Central memory CD8-positive, alpha-beta T cell (primary cell): Measurements from ENCODE around the gene L3MBTL4.
"Not testable (repeated sequence)": the region's sequence is repeated elsewhere in the genome, so short reads cannot be mapped to it uniquely, and the experiment has no call there.

Source experiments
- ATAC-seq: fragments of 150-1000 bp; cut with Tn5 transposase; replicated peaks from 2 replicates; pipeline ENCODE4 v1.10.0; 2022; ENCODE audit warnings: mild to moderate bottlenecking, moderate FRiP score, moderate number of reproducible peaks; ENCODE audit not compliant: poor library complexity, severe bottlenecking; ENCODE audit errors: extremely low read depth
- DNase-seq, 2 donors: peaks; one replicate each; pipeline ENCODE4 v3.0.0; 2021; ENCODE audit warnings: low spot score in 2 of 2
- H3K27ac Mint-ChIP-seq: one replicate; pipeline ENCODE4 v1.8.0; 2022; ENCODE audit warnings: low read depth, mild to moderate bottlenecking, moderate library complexity, mixed read lengths
- H3K27me3 Mint-ChIP-seq: one replicate; pipeline ENCODE4 v1.8.0; 2022; ENCODE audit warnings: mixed read lengths
- H3K36me3 Mint-ChIP-seq: one replicate; pipeline ENCODE4 v1.8.0; 2022; ENCODE audit warnings: mild to moderate bottlenecking, moderate library complexity, mixed read lengths; ENCODE audit not compliant: insufficient read depth
- H3K4me1 Mint-ChIP-seq: one replicate; pipeline ENCODE4 v1.8.0; 2022; ENCODE audit warnings: mixed read lengths
- H3K4me3 Mint-ChIP-seq: one replicate; pipeline ENCODE4 v1.8.0; 2022; ENCODE audit warnings: mild to moderate bottlenecking, moderate library complexity, mixed read lengths
- H3K9me3 Mint-ChIP-seq: one replicate; pipeline ENCODE4 v1.8.0; 2022; ENCODE audit warnings: mixed read lengths

Gene L3MBTL4

DNA sequence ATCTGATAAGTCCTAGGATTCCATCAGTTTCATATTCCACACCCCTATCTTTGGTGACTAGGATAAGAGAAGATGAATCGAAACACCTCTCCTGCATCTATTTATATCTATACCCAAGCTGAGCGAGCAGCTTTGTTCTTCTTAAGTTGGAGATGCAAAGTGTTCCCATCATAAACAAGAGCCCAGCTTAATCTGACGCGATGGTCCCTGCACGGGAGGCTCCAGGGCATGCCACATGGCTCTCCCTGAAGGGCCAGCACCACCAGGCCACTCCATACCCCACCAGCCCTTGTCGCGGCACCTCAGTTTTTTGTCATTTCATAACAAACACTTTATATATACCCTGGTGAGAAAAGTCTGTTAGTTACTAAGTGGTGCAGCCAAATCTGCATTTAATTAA, 255.3 kb downstream of the L3MBTL4 start:
- Mint-ChIP-seq H3K4me1 (no peaks in the 10 kb centered on the region), H3K9me3 (peaks cover 14% of the 10 kb centered on the region), H3K36me3 (no peaks in the 10 kb centered on the region), H3K27ac (no peak overlapping the region), H3K4me3 (no peak overlapping the region), H3K27me3 (no peaks in the 10 kb centered on the region)
- DNase-seq (no peak), ATAC-seq (no peak)

DNA sequence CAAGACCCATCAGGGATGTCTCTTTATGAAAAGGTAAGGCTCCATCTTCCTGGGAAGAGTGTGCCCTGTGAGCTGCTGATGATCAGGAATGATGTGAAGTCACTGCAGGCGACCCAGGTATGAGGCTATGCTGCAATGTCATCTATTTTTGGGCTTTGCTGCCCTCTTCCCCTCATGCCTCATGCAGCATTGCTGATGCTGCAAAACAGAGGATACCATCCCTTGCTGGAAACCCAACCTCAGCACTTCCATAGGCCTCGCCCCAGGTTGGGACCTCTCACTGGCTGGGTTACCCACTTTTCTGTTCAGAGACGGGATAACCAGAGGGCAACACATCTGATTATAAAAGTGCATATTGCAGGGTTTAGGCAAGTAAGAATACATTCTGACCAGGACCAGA, 255.8 kb downstream of the L3MBTL4 start:
- no peak overlapping the region for H3K27ac Mint-ChIP-seq
- DNase-seq (no peak), ATAC-seq (no peak)
- no peaks in the 10 kb centered on the region for H3K4me1 Mint-ChIP-seq
- H3K27me3 Mint-ChIP-seq = no peaks in the 10 kb centered on the region
- H3K36me3 Mint-ChIP-seq = no peaks in the 10 kb centered on the region
- H3K4me3 Mint-ChIP-seq = no peak overlapping the region
- H3K9me3 Mint-ChIP-seq = peaks cover 14% of the 10 kb centered on the region

DNA sequence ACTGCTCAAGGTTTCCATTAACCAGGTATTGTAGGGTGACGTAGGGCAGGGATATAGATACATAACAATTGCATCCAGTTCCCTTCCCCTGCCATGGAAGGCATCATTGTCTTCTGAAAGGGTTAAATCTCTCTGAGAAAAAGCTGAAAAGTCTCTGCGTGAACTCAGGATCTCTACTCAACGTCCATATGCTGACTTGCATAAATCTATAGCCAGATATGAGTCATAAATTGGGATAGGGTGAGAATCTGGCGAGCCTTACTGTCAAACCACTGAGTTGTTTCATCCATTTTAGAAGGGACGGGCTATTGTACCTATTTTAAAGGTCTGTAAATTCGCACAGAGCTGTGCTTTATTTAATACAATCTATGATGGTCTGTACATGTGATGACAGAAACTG, 258.3 kb downstream of the L3MBTL4 start:
- Mint-ChIP-seq H3K27me3 (no peaks in the 10 kb centered on the region), H3K36me3 (no peaks in the 10 kb centered on the region), H3K9me3 (peaks cover 7% of the 10 kb centered on the region), H3K27ac (no peak overlapping the region), H3K4me1 (no peaks in the 10 kb centered on the region), H3K4me3 (no peak overlapping the region)
- no peak for DNase-seq
- ATAC-seq = no peak

DNA sequence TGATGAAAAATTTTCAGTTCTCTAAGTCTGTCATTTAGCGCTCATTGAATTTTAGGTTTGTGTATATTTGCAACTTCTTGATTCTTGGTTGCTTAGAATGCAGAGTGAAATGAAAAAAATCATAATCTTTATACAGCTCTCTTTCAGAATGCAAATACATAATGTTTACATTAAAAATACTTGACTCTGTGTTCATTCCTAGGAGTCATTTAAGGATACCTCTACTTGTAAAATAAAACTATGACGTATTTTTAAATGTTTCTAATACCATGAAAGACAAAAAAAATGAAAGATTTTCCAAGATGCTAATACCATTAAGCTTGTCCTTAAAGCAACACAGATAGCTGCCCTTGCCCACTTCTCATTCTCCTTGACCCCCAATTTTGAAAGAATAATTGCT, 259.0 kb downstream of the L3MBTL4 start:
- no peak for ATAC-seq
- DNase-seq = no peak
- Mint-ChIP-seq H3K27me3 (no peaks in the 10 kb centered on the region), H3K36me3 (no peaks in the 10 kb centered on the region), H3K9me3 (peaks cover 7% of the 10 kb centered on the region), H3K4me3 (no peak overlapping the region), H3K27ac (no peak overlapping the region), H3K4me1 (no peaks in the 10 kb centered on the region)

DNA sequence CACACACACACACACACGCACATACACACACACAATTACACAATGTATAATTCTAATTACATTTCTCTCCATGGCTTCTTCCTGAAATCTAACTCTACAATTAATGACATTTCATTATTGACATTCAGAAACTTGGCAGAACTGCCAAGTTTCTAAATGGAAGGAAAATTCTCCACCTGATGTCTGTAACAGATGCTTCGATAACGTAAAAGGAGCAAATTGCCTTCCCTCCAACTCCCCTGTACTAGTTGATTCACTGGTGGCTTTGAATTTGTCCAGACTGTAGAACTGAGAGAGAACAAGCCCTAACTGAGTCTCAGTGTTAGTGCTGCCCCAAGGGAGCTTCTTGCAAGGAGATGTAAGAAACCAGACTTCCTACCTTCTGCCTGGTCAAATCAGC, 264.3 kb downstream of the L3MBTL4 start:
- Mint-ChIP-seq H3K27me3 (no peaks in the 10 kb centered on the region), H3K4me3 (no peak overlapping the region), H3K4me1 (no peaks in the 10 kb centered on the region), H3K9me3 (peaks cover 5% of the 10 kb centered on the region), H3K36me3 (no peaks in the 10 kb centered on the region), H3K27ac (no peak overlapping the region)
- ATAC-seq = no peak
- no peak for DNase-seq

DNA sequence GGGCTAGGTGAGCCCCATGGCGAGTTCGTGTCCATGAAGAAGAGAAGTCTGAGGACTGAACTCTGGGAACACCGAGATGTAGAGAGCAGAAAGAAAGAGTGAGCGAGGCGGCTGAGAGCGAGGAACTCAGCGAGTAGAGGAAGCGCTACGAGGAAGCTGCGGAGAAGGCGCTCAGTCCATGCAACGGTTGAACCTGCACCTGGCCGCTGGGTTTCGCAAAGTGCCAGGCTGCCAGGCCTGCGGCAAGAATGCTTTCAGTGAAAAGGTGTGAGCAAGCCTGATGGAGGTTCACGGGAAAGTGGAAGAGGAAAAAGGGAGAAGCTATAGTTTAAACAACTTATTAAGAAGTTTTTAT, 268.4 kb downstream of the L3MBTL4 start:
- no peak for DNase-seq
- no peak overlapping the region for H3K27ac Mint-ChIP-seq
- H3K9me3 Mint-ChIP-seq = peaks cover 11% of the 10 kb centered on the region
- no peak for ATAC-seq
- H3K27me3 Mint-ChIP-seq = no peaks in the 10 kb centered on the region
- no peaks in the 10 kb centered on the region for H3K36me3 Mint-ChIP-seq
- H3K4me1 Mint-ChIP-seq = no peaks in the 10 kb centered on the region
- no peak overlapping the region for H3K4me3 Mint-ChIP-seq

DNA sequence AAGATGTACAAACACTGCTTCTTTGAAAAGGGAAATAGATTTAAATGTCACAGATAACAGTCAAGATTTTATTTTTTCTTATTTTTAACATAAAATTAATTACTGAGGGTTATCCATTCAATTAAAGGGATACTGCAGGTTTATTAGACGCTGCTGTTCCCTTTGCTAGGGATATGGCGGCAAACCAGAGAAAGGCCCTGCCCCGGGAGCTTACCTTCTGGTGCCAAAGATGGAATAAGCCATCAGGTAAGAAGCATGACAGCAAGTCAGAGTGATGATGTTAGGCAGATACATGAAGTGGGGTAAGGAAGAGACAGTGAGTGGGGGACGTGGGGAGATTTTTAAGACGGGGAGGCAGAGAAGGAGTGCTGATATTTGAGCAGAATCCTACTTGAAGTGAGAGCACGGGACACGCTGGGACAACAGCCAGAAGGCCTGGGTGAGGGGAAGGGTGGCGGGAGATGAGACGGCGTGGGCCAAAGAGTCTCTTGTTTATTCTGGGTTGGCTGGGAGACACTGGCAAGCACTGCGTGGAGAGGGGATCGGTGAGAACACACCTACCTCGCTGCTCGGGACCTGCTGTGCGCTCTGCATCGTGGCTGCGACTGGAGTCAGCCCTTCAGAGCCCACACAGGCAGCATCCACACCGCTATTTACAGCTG, 268.9 kb downstream of the L3MBTL4 start:
- Mint-ChIP-seq H3K36me3 (no peaks in the 10 kb centered on the region), H3K4me3 (no peak overlapping the region), H3K9me3 (peaks cover 11% of the 10 kb centered on the region), H3K27ac (no peak overlapping the region), H3K27me3 (no peaks in the 10 kb centered on the region), H3K4me1 (no peaks in the 10 kb centered on the region)
- DNase-seq (no peak), ATAC-seq (no peak)

DNA sequence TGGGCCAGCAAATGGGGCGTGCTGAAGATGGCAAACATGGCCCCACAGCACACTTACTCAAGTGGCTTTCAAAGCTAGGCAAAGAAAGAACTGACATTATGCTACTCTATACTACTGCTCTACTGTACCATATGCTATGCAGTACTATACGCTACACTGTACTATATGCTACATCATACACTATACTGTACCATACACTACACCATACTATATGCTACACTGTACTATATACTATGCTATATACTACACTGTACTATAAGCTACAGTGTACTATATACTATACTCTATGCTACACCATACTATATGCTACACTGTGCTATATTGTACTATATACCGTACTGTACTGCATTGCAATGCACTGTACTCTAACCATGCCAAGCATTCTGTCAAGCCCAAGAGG, 275.7 kb downstream of the L3MBTL4 start:
- Mint-ChIP-seq H3K9me3 (peaks cover 4% of the 10 kb centered on the region), H3K36me3 (no peaks in the 10 kb centered on the region), H3K27me3 (no peaks in the 10 kb centered on the region), H3K27ac (no peak overlapping the region), H3K4me3 (no peak overlapping the region), H3K4me1 (no peaks in the 10 kb centered on the region)
- no peak for DNase-seq
- no peak for ATAC-seq

DNA sequence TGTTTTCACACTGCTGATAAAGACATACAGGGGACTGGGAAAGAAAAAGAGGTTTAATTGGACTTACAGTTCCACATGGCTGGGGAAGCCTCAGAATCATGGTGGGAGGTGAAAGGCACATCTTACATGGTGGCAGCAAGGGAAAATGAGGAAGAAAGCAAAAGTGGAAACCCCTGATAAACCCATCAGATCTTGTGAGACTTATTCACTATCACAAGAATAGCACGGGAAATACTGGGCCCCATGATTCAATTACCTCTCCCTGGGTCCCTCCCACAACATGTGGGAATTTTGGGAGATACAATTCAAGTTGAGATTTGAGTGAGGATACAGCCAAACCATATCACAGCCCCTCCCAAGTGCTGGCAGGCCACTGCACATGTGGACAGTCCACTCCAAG, 278.8 kb downstream of the L3MBTL4 start:
- H3K36me3 Mint-ChIP-seq, H3K27ac Mint-ChIP-seq, DNase-seq, H3K4me1 Mint-ChIP-seq, ATAC-seq, H3K9me3 Mint-ChIP-seq, H3K27me3 Mint-ChIP-seq, H3K4me3 Mint-ChIP-seq: not testable (repeated sequence)

DNA sequence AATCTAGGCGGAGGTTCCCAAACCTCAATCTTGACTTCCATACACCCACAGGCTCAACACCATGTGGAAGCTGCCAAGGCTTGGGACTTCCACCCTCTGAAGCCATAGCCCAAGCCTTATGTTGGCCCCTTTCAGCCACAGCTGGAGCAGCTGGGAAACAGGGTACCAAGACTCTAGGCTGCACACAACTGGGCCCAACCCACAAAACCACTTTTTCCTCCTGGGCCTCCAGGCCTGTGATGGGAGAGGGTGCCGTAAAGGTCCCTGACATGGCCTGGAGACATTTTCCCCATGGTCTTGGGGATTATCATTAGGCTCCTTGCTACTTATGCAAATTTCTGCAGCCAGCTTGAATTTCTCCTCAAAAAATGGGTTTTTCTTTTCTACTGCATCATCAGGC, 279.7 kb downstream of the L3MBTL4 start:
- ATAC-seq, H3K36me3 Mint-ChIP-seq, H3K4me1 Mint-ChIP-seq, H3K27me3 Mint-ChIP-seq, H3K4me3 Mint-ChIP-seq, H3K9me3 Mint-ChIP-seq, DNase-seq, H3K27ac Mint-ChIP-seq: not testable (repeated sequence)

DNA sequence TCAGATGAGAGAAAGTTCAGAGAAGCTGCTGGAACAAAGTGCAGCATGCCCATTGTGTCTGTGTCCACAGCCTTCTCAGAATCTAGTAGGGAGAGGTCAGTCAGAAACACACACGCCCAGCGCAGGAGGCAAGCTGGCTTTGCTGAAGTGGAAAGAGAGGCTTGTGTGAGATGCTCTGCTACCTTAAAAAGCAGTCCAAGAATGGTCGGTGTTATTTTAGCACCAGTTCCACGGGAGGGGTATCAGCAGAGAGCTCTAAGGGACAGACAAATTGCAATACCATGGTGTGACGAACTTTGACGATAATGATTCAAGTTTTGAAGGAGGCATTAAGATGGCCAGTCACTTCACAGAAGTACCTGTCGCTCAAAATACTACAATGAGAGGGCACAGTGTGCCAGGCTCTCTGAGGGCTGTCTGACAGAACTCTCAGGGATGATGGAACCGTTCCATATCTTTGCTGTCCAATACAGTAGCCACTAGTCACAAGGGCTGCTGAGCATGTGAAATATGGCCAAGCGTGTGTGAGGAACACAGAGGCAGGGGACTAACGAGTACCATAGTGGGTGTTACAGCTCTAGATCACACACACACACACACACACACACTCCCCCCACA, 281.9 kb downstream of the L3MBTL4 start:
- Mint-ChIP-seq H3K9me3 (peaks cover 19% of the 10 kb centered on the region), H3K27me3 (no peaks in the 10 kb centered on the region), H3K4me1 (no peaks in the 10 kb centered on the region), H3K27ac (no peak overlapping the region), H3K4me3 (no peak overlapping the region), H3K36me3 (no peaks in the 10 kb centered on the region)
- DNase-seq (no peak), ATAC-seq (no peak)

DNA sequence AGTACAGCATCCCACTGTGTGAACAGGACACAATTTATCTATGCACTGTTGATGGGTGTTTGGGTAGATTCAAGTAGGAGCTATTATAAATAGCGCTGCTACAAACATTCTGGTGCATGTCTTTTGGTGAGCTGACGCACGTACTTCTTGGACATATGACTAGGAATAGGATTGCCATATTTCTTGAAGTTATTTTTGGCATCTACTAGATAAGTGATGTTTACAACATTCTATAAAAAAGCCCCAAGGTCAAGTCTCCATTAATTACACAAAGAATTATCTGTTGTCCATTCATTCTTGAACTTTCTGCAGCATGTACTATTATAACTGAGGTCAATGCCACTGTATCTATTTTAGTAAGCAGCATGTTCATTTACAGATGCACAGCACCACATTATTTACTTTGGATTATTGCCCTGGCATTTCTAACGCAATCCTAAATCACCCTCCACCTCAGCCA, 293.9 kb downstream of the L3MBTL4 start:
- Mint-ChIP-seq H3K27me3 (no peaks in the 10 kb centered on the region), H3K4me1 (no peaks in the 10 kb centered on the region), H3K9me3 (peaks cover 6% of the 10 kb centered on the region), H3K36me3 (no peaks in the 10 kb centered on the region), H3K4me3 (no peak overlapping the region), H3K27ac (no peak overlapping the region)
- no peak for ATAC-seq
- no peak for DNase-seq

DNA sequence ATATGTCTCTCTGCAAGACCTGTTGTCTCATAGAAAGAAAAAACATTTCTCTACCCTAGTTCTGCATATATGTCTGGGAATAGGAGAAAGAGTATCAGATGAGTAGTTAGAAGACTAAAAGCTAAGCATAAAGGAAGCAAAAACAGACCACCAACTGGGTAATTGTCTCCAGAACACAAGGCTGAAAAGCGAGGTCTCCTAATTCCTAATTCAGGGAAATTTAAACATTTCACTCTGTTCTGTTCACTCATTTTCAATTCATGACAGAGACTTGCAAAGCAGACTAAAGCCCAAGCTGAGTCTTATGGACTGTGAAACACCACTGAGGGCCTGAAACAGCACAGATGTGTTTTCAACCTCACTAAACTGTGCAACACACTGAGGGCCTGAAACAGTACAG, 294.9 kb downstream of the L3MBTL4 start:
- H3K27me3 Mint-ChIP-seq = no peaks in the 10 kb centered on the region

More for the DNA sequence above, 294.9 kb downstream of the L3MBTL4 start:
- Mint-ChIP-seq H3K4me3 (no peak overlapping the region), H3K36me3 (no peaks in the 10 kb centered on the region), H3K9me3 (peaks cover 14% of the 10 kb centered on the region), H3K4me1 (no peaks in the 10 kb centered on the region), H3K27ac (no peak overlapping the region)
- DNase-seq (no peak), ATAC-seq (no peak)
